Motor neuron (in vitro differentiated cells): ENCODE data around the gene KCNK3. TPM values are rescaled to one million over a fixed set of nuclear protein-coding genes. Genes with fewer than 3 reads are reported as not detected.
"Not testable (repeated sequence)": the region's sequence is repeated elsewhere in the genome, so short reads cannot be mapped to it uniquely, and the experiment has no call there.

ENCODE experiments used
- ATAC-seq, 8 experiments: fragments of 200-7000 bp; cut with Tn5 transposase; replicated peaks in 6 of 8; 2 replicates each; pipeline ENCODE4 v1.8.0; 2021; ENCODE audit warnings: mild to moderate bottlenecking in 8 of 8, moderate library complexity in 8 of 8
- H3K27ac ChIP-seq, 2 donors: fragments of 250-450 bp; sonication (Bioruptor Pico); 2 replicates each; pipeline ENCODE4 v1.9.0; 2021; ENCODE audit warnings: antibody characterized with exemption in 2 of 2, mild to moderate bottlenecking in 2 of 2, moderate library complexity in 1 of 2
- H3K4me1 ChIP-seq, 2 donors: fragments of 250-450 bp; sonication (Bioruptor Pico); replicated peaks in 1 of 2; 2 replicates each; pipeline ENCODE4 v1.6.1; 2021; ENCODE audit warnings: antibody characterized with exemption in 2 of 2, mild to moderate bottlenecking in 2 of 2, moderate library complexity in 1 of 2
- H3K4me3 ChIP-seq, 5 donors: fragments of 250-450 bp; sonication (Bioruptor Pico); 2 replicates each; pipeline ENCODE4 v1.9.0; 2021; ENCODE audit warnings: antibody characterized with exemption in 5 of 5, mild to moderate bottlenecking in 5 of 5, moderate library complexity in 4 of 5
- WGBS, 10 experiments: fragments of 450-650 bp; shearing (Covaris generic); methylation state at CpG; one replicate each; pipeline ENCODE4 v1.0.0; 2022; 5-methylcytosine and 5-hydroxymethylcytosine counted together
- in situ Hi-C, 9 experiments: fragments of 400-800 bp; cut with MboI; loops; one replicate each; pipeline ENCODE4 v1.15.0; 2021; ENCODE audit warnings: low sequenced_read_pairs in 9 of 9, low pct_unique_long_range_greater_than_20kb in 2 of 9; ENCODE audit not compliant: unreplicated experiment in 9 of 9
- total RNA-seq, 8 experiments: library from RNA; unstranded; fragments of 300-600 nt; gene quantifications; 2 replicates each; pipeline versions ENCODE4 v1.2.3 to v1.2.4, GENCODE V29; 2022

The KCNK3 gene
- total RNA-seq, 8 experiments from 2014 or later: 0.13 to 15.5 (median 6.9) TPM

GRCh38 chr2:26749787-26750420 is 57.4 kb downstream of the KCNK3 start:
- H3K4me3 ChIP-seq, ATAC-seq: not testable (repeated sequence)
- Histone ChIP-seq H3K4me1 (peaks cover 26 to 27% of the 10 kb centered on the region in 2 donors), H3K27ac (peak overlapping the region in 1 of 2 donors; percentile 68)
- in situ Hi-C loops: loop anchor here in 3 of 9 experiments (10.0 to 25.0 kb wide), 3 partner anchors 135 to 145 kb away; no protein-coding TSS in a partner anchor
- WGBS, 10 experiments: 0 to 100% (median 29%) methylated on average over 1 of the region's 8 CpGs; no CpG with 5 or more reads in 5 of the 10 experiments

DNA sequence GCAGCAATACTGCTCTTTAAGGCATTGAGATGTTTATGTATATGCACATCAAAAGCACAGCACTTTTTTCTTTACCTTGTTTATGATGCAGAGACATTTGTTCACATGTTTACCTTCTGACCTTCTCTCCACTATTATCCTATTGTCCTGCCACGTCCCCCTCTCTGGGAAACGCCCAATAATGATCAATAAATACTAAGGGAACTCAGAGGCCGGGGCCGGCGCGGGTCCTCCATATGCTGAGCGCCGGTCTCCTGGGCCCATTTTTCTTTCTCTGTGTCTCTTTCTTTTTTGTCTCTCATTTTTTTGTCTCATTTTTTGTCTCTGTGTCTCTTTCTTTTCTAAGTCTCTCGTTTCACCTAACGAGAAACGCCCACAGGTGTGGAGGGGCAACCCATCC is 57.9 kb downstream of the KCNK3 start:
- peak overlapping the region in 1 of 2 donors; percentile 68 for H3K27ac ChIP-seq
- not testable (repeated sequence) for H3K4me3 ChIP-seq, ATAC-seq
- 21 to 100% (median 60%) methylated on average over 1 to 11 of the region's 11 CpGs; no CpG with 5 or more reads in 1 of the 10 experiments for WGBS, 10 experiments
- in situ Hi-C loops: loop anchor here in 1 of 9 experiments (10.0 kb wide), 1 partner anchor 146 kb away; no protein-coding TSS in a partner anchor
- peaks cover 31% of the 10 kb centered on the region in 2 donors for H3K4me1 ChIP-seq

DNA sequence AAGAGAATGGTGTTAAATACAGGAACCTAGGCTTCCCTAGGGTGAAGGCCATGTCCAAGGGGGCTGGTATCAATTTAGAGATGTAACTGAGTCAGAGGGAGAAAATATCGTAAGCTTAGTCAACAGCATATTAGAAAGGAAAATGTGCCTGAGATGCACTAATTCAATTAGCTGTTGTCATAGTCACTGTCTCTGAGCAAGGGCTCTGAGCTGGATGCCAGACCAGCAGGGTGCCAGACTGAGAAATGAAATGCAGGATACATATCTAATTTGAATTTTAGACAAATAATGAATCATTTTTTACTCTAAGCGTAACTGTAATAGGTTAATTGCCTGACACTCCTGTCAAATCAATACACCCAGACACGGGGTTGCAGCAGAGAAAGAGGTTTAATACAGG is 60.1 kb downstream of the KCNK3 start:
- peak in 6 of 8 experiments; percentile 68 to 85 (median 75) for ATAC-seq
- H3K4me1 ChIP-seq: peaks cover 29 to 38% of the 10 kb centered on the region in 2 donors
- in situ Hi-C loops: loop anchor here in 1 of 9 experiments (10.0 kb wide), 1 partner anchor 148 kb away; no protein-coding TSS in a partner anchor
- 13 to 63% (median 30%) methylated on average over 1 to 3 of the region's 3 CpGs; no CpG with 5 or more reads in 1 of the 10 experiments for WGBS, 10 experiments
- no peak overlapping the region for H3K27ac ChIP-seq
- H3K4me3 ChIP-seq: no peak overlapping the region

GRCh38 chr2:26754539-26754938 is 62.0 kb downstream of the KCNK3 start:
- Histone ChIP-seq H3K4me1 (peaks cover 40 to 53% of the 10 kb centered on the region in 2 donors), H3K4me3 (no peak overlapping the region), H3K27ac (no peak overlapping the region)
- in situ Hi-C loops: loop anchor here in 1 of 9 experiments (10.0 kb wide), 1 partner anchor 150 kb away; no protein-coding TSS in a partner anchor
- ATAC-seq: no peak
- WGBS, 10 experiments: 17 to 100% (median 90%) methylated on average over 1 to 3 of the region's 4 CpGs; no CpG with 5 or more reads in 4 of the 10 experiments

GRCh38 chr2:26754972-26755670 is 62.6 kb downstream of the KCNK3 start:
- 11 to 100% (median 80%) methylated on average over 1 to 4 of the region's 4 CpGs; no CpG with 5 or more reads in 1 of the 10 experiments for WGBS, 10 experiments
- Histone ChIP-seq H3K4me3 (no peak overlapping the region), H3K27ac (no peak overlapping the region), H3K4me1 (peaks cover 36 to 48% of the 10 kb centered on the region in 2 donors)
- ATAC-seq: peak in 2 of 8 experiments; percentile 7 to 19
- in situ Hi-C loops: loop anchor here in 1 of 9 experiments (10.0 kb wide), 1 partner anchor 150 kb away; no protein-coding TSS in a partner anchor

DNA sequence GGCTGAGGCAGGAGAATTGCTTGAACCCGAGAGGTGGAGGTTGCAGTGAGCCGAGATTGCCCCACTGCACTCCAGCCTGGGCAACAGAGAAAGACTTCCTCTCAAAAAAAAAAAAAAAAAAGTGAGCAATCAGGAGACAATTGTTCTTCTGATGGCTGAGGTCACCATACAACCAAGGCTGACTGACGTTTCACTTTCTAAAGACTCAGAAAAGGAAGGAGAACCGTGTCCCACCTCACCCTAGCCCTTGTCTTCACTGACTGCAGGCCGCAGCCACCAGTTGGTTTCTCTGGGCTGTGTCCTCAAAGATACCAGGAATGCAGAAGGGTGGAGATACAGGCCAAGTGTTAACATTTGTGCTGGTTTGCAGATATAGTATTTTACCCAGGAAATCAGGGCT is 63.8 kb downstream of the KCNK3 start:
- peak in 5 of 8 experiments; percentile 8 to 36 (median 13) for ATAC-seq
- Histone ChIP-seq H3K4me3 (no peak overlapping the region), H3K27ac (no peak overlapping the region), H3K4me1 (peaks cover 30 to 43% of the 10 kb centered on the region in 2 donors)
- in situ Hi-C loops: loop anchor here in 1 of 9 experiments (10.0 kb wide), 1 partner anchor 152 kb away; no protein-coding TSS in a partner anchor
- 20 to 80% (median 65%) methylated on average over 1 to 5 of the region's 5 CpGs; no CpG with 5 or more reads in 5 of the 10 experiments for WGBS, 10 experiments

DNA sequence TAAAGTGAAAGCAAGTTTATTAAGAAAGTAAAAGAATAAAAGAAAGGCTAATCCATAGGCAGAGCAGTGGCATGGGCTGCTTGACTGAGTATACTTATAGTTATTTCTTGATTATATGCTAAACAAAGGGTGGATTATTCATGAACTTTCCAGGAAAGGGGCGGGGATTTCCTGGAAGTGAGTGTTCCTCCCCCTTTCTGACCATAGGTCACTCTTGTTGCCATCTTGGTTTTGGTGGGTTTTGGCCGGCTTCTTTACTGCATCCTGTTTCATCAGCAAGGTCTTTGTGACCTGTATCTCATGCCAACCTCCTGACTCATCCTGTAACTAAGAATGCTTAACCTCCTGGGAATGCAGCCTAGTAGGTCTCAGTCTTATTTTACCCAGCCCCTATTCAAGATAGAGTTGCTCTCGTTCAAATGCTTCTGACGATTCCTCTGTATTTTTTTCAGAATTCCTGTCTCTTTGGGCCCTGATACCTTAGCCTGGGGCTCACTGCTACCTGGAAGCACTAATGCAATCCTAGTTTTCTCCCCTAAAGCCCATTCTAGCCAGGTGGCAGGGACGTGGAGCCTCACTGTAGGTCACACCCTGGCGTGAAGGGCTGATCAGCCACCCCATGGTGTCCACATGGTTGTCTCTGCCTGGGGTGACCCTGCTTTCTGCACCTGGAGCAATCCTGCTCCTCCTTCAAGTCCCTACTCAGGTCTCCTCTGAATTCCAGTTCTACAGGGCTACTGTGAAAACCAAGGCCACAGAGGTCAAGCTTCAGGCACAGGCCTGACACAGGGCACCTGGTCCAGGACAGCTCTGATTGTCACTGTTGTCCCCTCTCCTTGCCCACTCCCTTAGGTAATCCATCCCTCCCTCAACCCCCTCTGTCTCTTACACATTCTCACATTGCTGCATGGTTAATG is 65.6 kb downstream of the KCNK3 start:
- in situ Hi-C loops: loop anchor here in 1 of 9 experiments (10.0 kb wide), 1 partner anchor 153 kb away; no protein-coding TSS in a partner anchor
- peak overlapping the region; percentile 75 to 94 for H3K27ac ChIP-seq
- H3K4me1 ChIP-seq: peaks cover 22 to 34% of the 10 kb centered on the region in 2 donors
- no peak overlapping the region for H3K4me3 ChIP-seq
- WGBS, 10 experiments: 7 to 100% (median 17%) methylated on average over 1 to 5 of the region's 6 CpGs; no CpG with 5 or more reads in 1 of the 10 experiments
- peak; percentile 73 to 91 (median 84) for ATAC-seq

GRCh38 chr2:26758790-26759321 is 66.3 kb downstream of the KCNK3 start:
- H3K27ac ChIP-seq: peak overlapping the region; percentile 75 to 94
- no peak overlapping the region for H3K4me3 ChIP-seq
- in situ Hi-C loops: loop anchor here in 1 of 9 experiments (10.0 kb wide), 1 partner anchor 154 kb away; no protein-coding TSS in a partner anchor
- 0 to 84% (median 60%) methylated on average over 1 to 5 of the region's 7 CpGs; no CpG with 5 or more reads in 5 of the 10 experiments for WGBS, 10 experiments
- ATAC-seq: peak in 5 of 8 experiments; percentile 24 to 46 (median 35)
- H3K4me1 ChIP-seq: peaks cover 18 to 35% of the 10 kb centered on the region in 2 donors

DNA sequence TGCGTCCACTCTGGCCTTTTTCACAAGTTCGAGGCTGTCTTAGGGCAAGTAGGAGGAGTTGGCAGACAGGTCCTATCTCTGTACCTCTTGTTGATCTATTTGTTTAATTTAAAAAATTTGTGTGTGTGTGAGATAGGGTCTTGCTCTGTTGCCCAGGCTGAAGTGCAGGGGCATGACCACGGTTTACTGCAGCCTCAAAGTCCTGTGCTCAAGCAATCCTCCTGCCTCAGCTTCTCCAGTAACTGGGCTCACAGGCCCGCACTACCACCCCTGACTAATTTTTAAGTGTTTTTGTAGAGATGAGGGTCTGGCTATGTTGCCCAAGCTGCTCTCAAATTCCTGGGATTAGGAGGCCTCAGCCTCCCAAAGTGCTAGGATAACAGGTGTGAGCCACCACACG is 67.3 kb downstream of the KCNK3 start:
- 0 to 100% (median 95%) methylated on average over 1 to 5 of the region's 5 CpGs; no CpG with 5 or more reads in 4 of the 10 experiments for WGBS, 10 experiments
- in situ Hi-C loops: loop anchor here in 1 of 9 experiments (10.0 kb wide), 1 partner anchor 155 kb away; no protein-coding TSS in a partner anchor
- Histone ChIP-seq H3K27ac (no peak overlapping the region), H3K4me1 (peaks cover 19 to 35% of the 10 kb centered on the region in 2 donors), H3K4me3 (no peak overlapping the region)
- ATAC-seq: no peak

DNA sequence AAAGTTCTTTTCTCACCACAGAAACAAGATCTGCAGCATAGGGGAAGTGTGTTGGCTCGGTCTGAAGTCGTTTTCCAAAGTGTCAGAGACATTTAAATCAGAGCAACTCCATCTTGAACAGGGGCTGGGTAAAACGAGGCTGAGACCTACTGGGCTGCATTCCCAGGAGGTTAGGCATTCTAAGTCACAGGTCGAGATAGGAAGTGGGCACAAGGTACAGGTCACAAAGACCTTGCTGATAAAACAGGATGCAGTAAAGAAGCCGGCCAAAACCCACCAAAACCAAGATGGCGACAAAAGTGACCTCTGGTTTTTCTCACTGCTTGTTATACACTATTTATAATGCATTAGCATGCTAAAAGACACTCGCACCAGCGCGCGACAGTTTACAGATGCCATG is 68.5 kb downstream of the KCNK3 start:
- H3K27ac ChIP-seq, in situ Hi-C loops, H3K4me3 ChIP-seq, ATAC-seq: not testable (repeated sequence)
- peaks cover 18 to 35% of the 10 kb centered on the region in 2 donors for H3K4me1 ChIP-seq
- 51 to 97% (median 88%) methylated on average over 1 to 10 of the region's 10 CpGs for WGBS, 10 experiments

DNA sequence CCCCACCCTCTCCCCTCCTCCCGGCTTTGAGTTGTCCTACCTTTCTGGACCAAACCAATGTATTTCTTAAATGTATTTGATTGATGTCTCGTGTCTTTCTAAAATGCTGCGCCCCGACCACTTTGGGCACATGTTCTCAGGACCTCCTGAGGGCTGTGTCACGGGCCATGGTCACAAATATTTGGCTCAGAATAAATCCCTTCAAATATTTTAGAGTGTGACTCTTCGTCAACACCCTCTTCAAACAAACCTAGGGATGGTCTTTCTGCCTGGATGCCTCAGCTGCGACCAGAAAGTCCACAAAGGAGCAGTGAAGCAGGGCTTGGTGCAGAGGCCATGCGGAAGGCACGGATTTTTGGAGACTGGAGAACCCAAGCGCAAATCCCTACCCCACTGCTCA is 70.5 kb downstream of the KCNK3 start:
- 80 to 100% (median 90%) methylated on average over 1 to 9 of the region's 10 CpGs; no CpG with 5 or more reads in 3 of the 10 experiments for WGBS, 10 experiments
- Histone ChIP-seq H3K4me3 (no peak overlapping the region), H3K27ac (no peak overlapping the region), H3K4me1 (peaks cover 18 to 27% of the 10 kb centered on the region in 2 donors)
- ATAC-seq: no peak
- in situ Hi-C loops: no loop called here
